ENCODE data around the gene NEURL1B.
"Not testable (repeated sequence)": the region's sequence is repeated elsewhere in the genome, so short reads cannot be mapped to it uniquely, and the experiment has no call there.

NEURL1B gene

DNA sequence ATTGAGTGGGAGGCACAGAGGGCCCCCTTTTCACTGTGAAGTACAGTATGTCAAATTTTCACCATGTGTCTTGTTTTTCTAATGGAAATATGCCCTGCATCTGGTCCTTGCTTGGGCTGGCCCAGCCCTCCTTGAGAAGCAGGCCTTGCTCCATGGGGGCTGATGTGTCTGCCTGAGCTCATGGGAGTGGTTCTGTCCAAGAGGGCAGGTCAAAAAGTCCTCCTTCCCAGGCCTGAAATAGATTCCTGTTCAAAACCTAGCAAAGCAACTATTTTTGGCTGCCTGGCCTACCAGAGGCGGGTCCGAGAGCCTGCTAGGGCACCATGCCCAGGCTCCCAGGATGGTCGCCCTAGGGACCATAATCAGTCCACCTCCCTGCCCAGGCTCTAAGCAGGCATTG lies 40.5 kb upstream of the NEURL1B start:
- no peak overlapping the region for H3K4me3 ChIP-seq (ENCODE audit: low read length, poor library complexity, severe bottlenecking)
- no peaks in the 10 kb centered on the region for H3K9me3 ChIP-seq (ENCODE audit: insufficient read depth, low read depth, low read length)
- H3K79me2 ChIP-seq (ENCODE audit: insufficient read depth, low read length): no peaks in the 10 kb centered on the region
- no peaks in the 10 kb centered on the region for H3F3A ChIP-seq (ENCODE audit: low read depth)
- no peak overlapping the region for H2AFZ ChIP-seq (ENCODE audit: low read length)
- no peak overlapping the region for H3K4me2 ChIP-seq (ENCODE audit: low read depth, low read length, poor library complexity, severe bottlenecking)
- no peaks in the 10 kb centered on the region for H3K36me3 ChIP-seq (ENCODE audit: insufficient read depth, low read length)
- no peaks in the 10 kb centered on the region for H4K20me1 ChIP-seq (ENCODE audit: insufficient read depth, low read length, poor library complexity, severe bottlenecking)
- H3K4me1 ChIP-seq (ENCODE audit: insufficient read depth, low read length, poor library complexity, severe bottlenecking): no peaks in the 10 kb centered on the region
- TF ChIP-seq, protein P1, sequence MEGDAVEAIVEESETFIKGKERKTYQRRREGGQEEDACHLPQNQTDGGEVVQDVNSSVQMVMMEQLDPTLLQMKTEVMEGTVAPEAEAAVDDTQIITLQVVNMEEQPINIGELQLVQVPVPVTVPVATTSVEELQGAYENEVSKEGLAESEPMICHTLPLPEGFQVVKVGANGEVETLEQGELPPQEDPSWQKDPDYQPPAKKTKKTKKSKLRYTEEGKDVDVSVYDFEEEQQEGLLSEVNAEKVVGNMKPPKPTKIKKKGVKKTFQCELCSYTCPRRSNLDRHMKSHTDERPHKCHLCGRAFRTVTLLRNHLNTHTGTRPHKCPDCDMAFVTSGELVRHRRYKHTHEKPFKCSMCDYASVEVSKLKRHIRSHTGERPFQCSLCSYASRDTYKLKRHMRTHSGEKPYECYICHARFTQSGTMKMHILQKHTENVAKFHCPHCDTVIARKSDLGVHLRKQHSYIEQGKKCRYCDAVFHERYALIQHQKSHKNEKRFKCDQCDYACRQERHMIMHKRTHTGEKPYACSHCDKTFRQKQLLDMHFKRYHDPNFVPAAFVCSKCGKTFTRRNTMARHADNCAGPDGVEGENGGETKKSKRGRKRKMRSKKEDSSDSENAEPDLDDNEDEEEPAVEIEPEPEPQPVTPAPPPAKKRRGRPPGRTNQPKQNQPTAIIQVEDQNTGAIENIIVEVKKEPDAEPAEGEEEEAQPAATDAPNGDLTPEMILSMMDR (conservative IDR thresholded peaks at IDR 0.05; ENCODE audit: low read length): no peak
- no peak for TF ChIP-seq EZH2phosphoT487 (IDR thresholded peaks at IDR 0.05; ENCODE audit: borderline replicate concordance)
- H3K9me2 ChIP-seq (replicated peaks; ENCODE audit: low read depth, low read length): no peaks in the 10 kb centered on the region
- H3K9ac ChIP-seq (ENCODE audit: low read depth, low read length, poor library complexity, severe bottlenecking): no peak overlapping the region
- H3K27me3 ChIP-seq (ENCODE audit: insufficient read depth, low read length, poor library complexity, severe bottlenecking): no peaks in the 10 kb centered on the region

DNA sequence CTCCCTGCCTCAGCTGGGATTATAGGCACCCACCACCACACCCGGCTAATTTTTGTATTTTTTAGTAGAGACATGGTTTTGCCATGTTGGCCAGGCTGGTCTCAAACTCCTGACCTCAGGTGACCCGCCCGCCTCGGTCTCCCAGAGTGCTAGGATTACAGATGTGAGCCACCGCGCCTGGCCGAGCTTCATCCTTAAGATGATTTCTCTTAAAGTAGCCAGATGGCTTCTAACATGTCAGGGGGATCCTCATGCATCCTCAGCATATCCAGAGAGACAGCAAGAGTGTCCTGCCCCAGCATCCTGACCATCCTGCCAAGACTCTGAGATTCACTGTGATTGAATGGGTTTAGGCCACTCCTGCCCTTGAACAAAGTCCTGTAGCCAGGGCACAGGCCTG lies 39.5 kb upstream of the NEURL1B start:
- H3K4me2 ChIP-seq (ENCODE audit: low read depth, low read length, poor library complexity, severe bottlenecking); H2AFZ ChIP-seq (ENCODE audit: low read length); H3F3A ChIP-seq (ENCODE audit: low read depth); H3K4me3 ChIP-seq (ENCODE audit: low read length, poor library complexity, severe bottlenecking); H3K9ac ChIP-seq (ENCODE audit: low read depth, low read length, poor library complexity, severe bottlenecking); H3K36me3 ChIP-seq (ENCODE audit: insufficient read depth, low read length); H4K20me1 ChIP-seq (ENCODE audit: insufficient read depth, low read length, poor library complexity, severe bottlenecking); H3K9me3 ChIP-seq (ENCODE audit: insufficient read depth, low read depth, low read length); H3K27me3 ChIP-seq (ENCODE audit: insufficient read depth, low read length, poor library complexity, severe bottlenecking); H3K79me2 ChIP-seq (ENCODE audit: insufficient read depth, low read length); H3K4me1 ChIP-seq (ENCODE audit: insufficient read depth, low read length, poor library complexity, severe bottlenecking); H3K9me2 ChIP-seq (replicated peaks; ENCODE audit: low read depth, low read length): not testable (repeated sequence)

DNA sequence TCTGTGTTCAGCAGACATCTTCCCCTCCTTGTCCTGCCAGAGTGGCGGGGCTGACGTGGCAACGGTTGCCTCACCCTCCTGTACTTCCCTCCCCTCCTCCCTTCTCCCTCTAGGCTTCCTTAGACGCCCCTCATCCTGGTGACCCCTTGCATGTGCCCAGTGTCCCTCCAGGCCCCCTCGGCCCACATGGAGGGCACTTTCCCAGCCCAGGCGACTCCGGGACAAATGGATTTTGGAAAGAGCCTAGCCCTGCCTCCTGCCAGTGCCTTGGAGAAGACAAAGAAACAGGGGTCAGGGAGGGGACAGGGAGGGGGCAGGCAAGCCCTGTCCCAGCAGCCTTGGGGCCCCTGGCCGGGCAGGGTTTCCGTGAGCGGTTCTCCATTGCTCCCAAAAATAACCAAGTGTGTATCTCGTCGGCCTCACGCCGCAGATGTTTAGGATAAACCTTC lies 38.3 kb upstream of the NEURL1B start:
- Histone ChIP-seq H3K4me3 (ENCODE audit: low read length, poor library complexity, severe bottlenecking) (no peak overlapping the region), H3K9ac (ENCODE audit: low read depth, low read length, poor library complexity, severe bottlenecking) (no peak overlapping the region), H3K4me1 (ENCODE audit: insufficient read depth, low read length, poor library complexity, severe bottlenecking) (no peaks in the 10 kb centered on the region), H3K27me3 (ENCODE audit: insufficient read depth, low read length, poor library complexity, severe bottlenecking) (no peaks in the 10 kb centered on the region), H3K9me3 (ENCODE audit: insufficient read depth, low read depth, low read length) (no peaks in the 10 kb centered on the region), H2AFZ (ENCODE audit: low read length) (no peak overlapping the region), H3K9me2 (replicated peaks; ENCODE audit: low read depth, low read length) (no peaks in the 10 kb centered on the region), H3K36me3 (ENCODE audit: insufficient read depth, low read length) (no peaks in the 10 kb centered on the region), H3F3A (ENCODE audit: low read depth) (no peaks in the 10 kb centered on the region), H3K79me2 (ENCODE audit: insufficient read depth, low read length) (no peaks in the 10 kb centered on the region), H4K20me1 (ENCODE audit: insufficient read depth, low read length, poor library complexity, severe bottlenecking) (no peaks in the 10 kb centered on the region), H3K4me2 (ENCODE audit: low read depth, low read length, poor library complexity, severe bottlenecking) (no peak overlapping the region)
- TF ChIP-seq, protein P1 (conservative IDR thresholded peaks at IDR 0.05; ENCODE audit: low read length): no peak
- no peak for TF ChIP-seq EZH2phosphoT487 (IDR thresholded peaks at IDR 0.05; ENCODE audit: borderline replicate concordance)

DNA sequence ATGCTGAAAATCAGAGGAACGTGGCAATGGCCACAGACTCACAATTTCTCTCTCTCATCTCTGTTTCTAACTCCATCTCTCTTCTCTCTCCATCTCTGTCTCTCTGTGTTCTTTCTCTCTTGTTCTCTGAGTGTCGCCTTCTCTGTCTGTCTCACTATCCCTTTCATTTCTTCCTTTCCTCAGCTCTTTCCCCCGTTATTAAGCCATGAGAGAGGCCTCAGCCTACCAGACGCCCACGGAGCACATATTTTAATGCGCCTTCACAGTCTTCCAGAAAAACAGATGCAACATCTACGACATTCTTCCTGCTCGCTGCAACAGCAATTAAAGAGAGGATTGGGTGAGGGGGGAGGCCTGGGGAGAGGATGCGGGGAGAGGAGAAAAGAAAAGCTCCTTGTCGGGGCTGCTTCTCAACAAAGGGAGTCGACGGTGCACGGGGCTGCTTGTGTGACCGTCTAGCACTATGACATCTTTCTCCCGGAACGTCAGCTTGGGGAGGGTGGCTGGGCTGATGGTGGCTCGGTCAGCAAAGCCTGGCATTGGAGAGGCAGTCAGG lies 37.7 kb upstream of the NEURL1B start:
- no peak overlapping the region for H3K4me3 ChIP-seq (ENCODE audit: low read length, poor library complexity, severe bottlenecking)
- H3K36me3 ChIP-seq (ENCODE audit: insufficient read depth, low read length): no peaks in the 10 kb centered on the region
- H3K9ac ChIP-seq (ENCODE audit: low read depth, low read length, poor library complexity, severe bottlenecking): no peak overlapping the region
- H4K20me1 ChIP-seq (ENCODE audit: insufficient read depth, low read length, poor library complexity, severe bottlenecking): no peaks in the 10 kb centered on the region
- no peak overlapping the region for H3K4me2 ChIP-seq (ENCODE audit: low read depth, low read length, poor library complexity, severe bottlenecking)
- no peaks in the 10 kb centered on the region for H3K9me2 ChIP-seq (replicated peaks; ENCODE audit: low read depth, low read length)
- H3F3A ChIP-seq (ENCODE audit: low read depth): no peaks in the 10 kb centered on the region
- TF ChIP-seq, protein P1 (conservative IDR thresholded peaks at IDR 0.05; ENCODE audit: low read length): no peak
- no peak for TF ChIP-seq EZH2phosphoT487 (IDR thresholded peaks at IDR 0.05; ENCODE audit: borderline replicate concordance)
- H3K4me1 ChIP-seq (ENCODE audit: insufficient read depth, low read length, poor library complexity, severe bottlenecking): no peaks in the 10 kb centered on the region
- H3K9me3 ChIP-seq (ENCODE audit: insufficient read depth, low read depth, low read length): no peaks in the 10 kb centered on the region
- H2AFZ ChIP-seq (ENCODE audit: low read length): no peak overlapping the region
- no peaks in the 10 kb centered on the region for H3K79me2 ChIP-seq (ENCODE audit: insufficient read depth, low read length)
- H3K27me3 ChIP-seq (ENCODE audit: insufficient read depth, low read length, poor library complexity, severe bottlenecking): no peaks in the 10 kb centered on the region

Measured in Loucy (cell line).